Embryonic facial prominence (tissue), 1 donor: ENCODE results near the gene VIPR1.
A peak's percentile ranks its signal among the peaks of the same experiment; 100 is the strongest.
"Not testable (repeated sequence)": the region's sequence is repeated elsewhere in the genome, so short reads cannot be mapped to it uniquely, and the experiment has no call there.

Experiments
- DNase-seq: peaks from one replicate; pipeline ENCODE4 v3.0.0-alpha.2; 2016; ENCODE audit errors: extremely low spot score

Gene VIPR1

DNA sequence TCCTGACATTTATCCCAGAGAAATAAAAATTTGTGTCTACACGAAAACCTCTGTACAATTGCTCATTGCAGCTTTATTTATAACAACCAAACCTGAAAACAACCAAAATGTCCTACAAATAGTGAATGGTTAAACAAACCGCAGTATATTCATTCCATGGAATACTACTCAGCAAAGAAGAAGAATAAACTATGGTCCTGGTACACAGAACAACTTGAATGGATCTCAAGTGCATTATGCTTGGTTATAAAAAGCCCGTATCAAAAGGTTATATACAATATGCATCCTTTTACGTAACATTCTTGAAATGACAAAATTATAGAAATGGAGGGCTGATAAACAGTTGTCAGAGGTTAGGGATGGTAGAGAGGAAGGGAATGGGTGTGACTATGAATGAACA lies 75.6 kb downstream of the VIPR1 start:
- DNase-seq, result no peak

DNA sequence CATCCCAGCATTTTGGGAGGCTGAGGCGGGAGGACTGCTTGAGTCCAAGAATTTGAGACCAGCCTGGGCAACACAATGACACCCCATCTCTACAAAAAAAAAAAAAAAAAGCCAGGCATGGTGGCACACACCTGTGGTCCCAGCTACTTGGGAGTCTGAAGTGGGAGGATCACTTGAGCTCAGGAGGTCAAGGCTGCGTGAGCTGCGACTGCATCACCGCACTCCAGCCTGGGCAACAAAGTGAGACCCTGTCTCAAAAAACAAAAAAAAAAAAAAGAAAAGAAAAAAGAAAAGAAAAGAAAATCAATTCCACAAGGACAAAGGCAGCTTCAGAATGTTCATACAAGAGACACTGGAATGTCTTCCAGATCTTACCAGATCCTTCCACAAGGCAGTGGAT lies 76.9 kb downstream of the VIPR1 start:
- DNase-seq, result not testable (repeated sequence)

- no peak for DNase-seq
Measured at GRCh38 chr3:42581400-42581708, 78.9 kb downstream of the VIPR1 start.

DNA sequence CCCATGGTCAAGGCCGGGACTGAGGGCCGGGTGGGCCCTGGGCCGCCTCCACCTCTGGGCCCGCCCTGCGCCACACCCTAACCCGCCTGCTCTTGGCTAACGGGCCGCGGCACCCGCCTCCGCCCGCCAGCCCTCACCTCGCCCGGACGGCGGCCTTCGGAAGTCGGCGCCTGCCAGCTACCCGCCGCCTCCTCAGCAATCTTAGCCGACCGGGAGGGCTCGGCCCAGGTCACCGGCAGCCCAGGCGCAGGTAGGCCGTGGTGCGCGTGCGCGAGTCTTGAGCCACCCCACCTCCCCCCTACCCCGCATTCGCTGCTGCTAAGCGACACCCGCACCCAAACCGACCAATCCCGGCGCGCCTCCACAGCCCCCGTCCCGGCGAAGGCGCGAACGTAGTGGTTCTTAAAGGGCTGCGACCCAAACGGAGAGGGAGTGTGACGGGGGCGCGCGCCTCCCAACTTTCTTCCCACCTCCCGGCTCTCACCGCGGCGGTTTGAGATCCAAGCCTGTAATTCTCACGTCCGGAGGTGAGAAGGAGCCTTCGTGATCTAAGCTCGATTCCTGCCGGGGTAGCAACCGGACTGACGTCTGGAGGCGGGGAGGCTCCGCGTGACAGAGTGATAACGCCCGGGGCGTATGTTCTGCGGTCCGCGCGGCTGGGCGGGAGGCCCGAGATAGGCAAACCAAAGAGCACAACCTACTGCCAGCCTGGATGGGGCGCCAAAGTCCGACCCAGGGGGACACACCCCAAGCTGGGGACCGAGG lies 79.4 kb downstream of the VIPR1 start, which contains the start of gene SEC22C:
SEC22C (minus strand) TSS at position 259 of the 765 bp plus-strand sequence. CDS start 12,921 bp downstream, outside the sequence.
- DNase-seq, result peak; percentile 88

DNA sequence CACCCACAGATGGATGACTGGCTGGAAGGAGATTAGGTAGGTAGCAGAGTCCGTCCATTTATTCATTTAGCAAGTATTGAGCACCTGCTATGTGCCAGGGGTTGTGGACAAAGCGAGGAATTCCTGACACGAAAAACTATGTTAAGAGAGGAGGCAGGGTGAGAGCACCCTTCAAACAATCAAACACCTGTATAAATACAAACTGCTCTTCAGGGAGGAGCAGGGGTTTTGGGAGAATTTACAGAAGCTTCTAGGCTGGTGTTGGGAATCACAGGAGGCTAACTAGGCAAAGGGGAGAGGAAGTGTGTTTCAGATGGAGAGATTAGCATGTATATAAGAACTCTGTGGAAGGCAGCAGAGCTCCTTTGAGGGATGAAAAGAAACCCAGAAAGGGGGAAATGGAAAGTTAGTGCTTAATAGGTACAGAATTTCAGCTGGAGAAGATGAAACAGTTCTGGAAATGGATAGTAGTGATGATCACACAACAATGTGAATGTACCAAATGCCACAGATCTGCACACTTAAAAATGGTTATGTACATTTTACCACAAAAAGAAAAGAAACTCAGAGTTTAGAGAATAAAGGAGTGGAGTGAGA lies 80.1 kb downstream of the VIPR1 start:
- DNase-seq, result no peak
